HEK293 (cell line): ENCODE data around the gene REX1BD.

Experiments
- CTCF ChIA-PET: fragments of 350-600 bp; formaldehyde crosslinking; extraction: SDS; loops from one replicate; lab custom pipeline; 2021; ENCODE audit warnings: antibody characterized with exemption; lab: Yijun Ruan, JAX
- POLR2A ChIA-PET: fragments of 300-600 bp; formaldehyde crosslinking; extraction: SDS; loops from one replicate; lab custom pipeline; 2020; ENCODE audit warnings: antibody characterized with exemption, inconsistent platforms; lab: Yijun Ruan, JAX
- H3K27ac ChIP-seq: fragments of 200-500 bp; sonication (Bioruptor generic); 2 replicates; pipeline ENCODE4 v1.5.1; 2014; ENCODE audit warnings: low read depth, low read length, control low read depth, inconsistent platforms; ENCODE audit errors: extremely low read depth
- H3K36me3 ChIP-seq, 2 experiments: fragments of 200-500 bp in 1 of 2; sonication (Bioruptor generic) in 1 of 2; 1 replicate in 1 of 2; 2 replicates in 1 of 2; pipeline ENCODE4 v1.5.1; 2014 to 2017; ENCODE audit warnings: inconsistent platforms in 2 of 2, low read length in 2 of 2; ENCODE audit not compliant: control insufficient read depth in 2 of 2, insufficient read depth in 1 of 2
- H3K4me1 ChIP-seq: fragments of 200-500 bp; sonication (Bioruptor generic); 2 replicates; pipeline ENCODE4 v1.5.1; 2014; ENCODE audit warnings: mild to moderate bottlenecking, low read length, inconsistent platforms; ENCODE audit not compliant: control insufficient read depth, insufficient read depth
- H3K4me3 ChIP-seq: 2 replicates; pipeline ENCODE4 v1.5.1; 2011; ENCODE audit warnings: low read depth, mild to moderate bottlenecking, control low read depth, low read length, moderate library complexity
- H3K9me3 ChIP-seq: fragments of 200-500 bp; sonication (Bioruptor generic); 2 replicates; pipeline ENCODE4 v1.5.1; 2014; ENCODE audit warnings: low read depth, low read length, inconsistent platforms; ENCODE audit not compliant: control insufficient read depth, insufficient read depth
- HOXA7 ChIP-seq: sonication (generic); formaldehyde crosslinking; IDR thresholded peaks from 2 replicates; pipeline ENCODE4 v1.8.1; 2022; ENCODE audit warnings: missing genetic modification reagents, borderline replicate concordance
- HOXC10 ChIP-seq: sonication (generic); formaldehyde crosslinking; IDR thresholded peaks from 2 replicates; pipeline ENCODE4 v1.8.1; 2023; ENCODE audit warnings: mild to moderate bottlenecking, missing genetic modification reagents
- IKZF3 ChIP-seq: fragments of 450-650 bp; IDR thresholded peaks from 2 replicates; pipeline ENCODE4 v1.5.0; 2018; ENCODE audit warnings: missing biosample characterization, mild to moderate bottlenecking, missing genetic modification characterization, moderate library complexity
- KLF16 ChIP-seq: fragments of 450-650 bp; formaldehyde crosslinking; IDR thresholded peaks from 2 replicates; pipeline ENCODE4 v1.5.1; 2017; ENCODE audit warnings: missing biosample characterization, missing genetic modification characterization
- KLF7 ChIP-seq: fragments of 450-650 bp; formaldehyde crosslinking; IDR thresholded peaks from 2 replicates; pipeline ENCODE4 v1.5.1; 2016; ENCODE audit warnings: missing biosample characterization, missing genetic modification characterization, borderline replicate concordance
- KLF9 ChIP-seq: fragments of 450-650 bp; formaldehyde crosslinking; IDR thresholded peaks from 2 replicates; pipeline ENCODE4 v1.5.1; 2016; ENCODE audit warnings: missing biosample characterization, missing genetic modification characterization, low read depth
- RBAK ChIP-seq: fragments of 450-650 bp; formaldehyde crosslinking; IDR thresholded peaks from 2 replicates; pipeline ENCODE4 v1.5.1; 2016; ENCODE audit warnings: missing biosample characterization, missing genetic modification characterization
- SETDB1 ChIP-seq: IDR thresholded peaks from one replicate; pipeline ENCODE4 v1.6.1; 2017; ENCODE audit warnings: mild to moderate bottlenecking, low read length, moderate library complexity, mixed read lengths; ENCODE audit not compliant: insufficient read length
- ZNF16 ChIP-seq: fragments of 450-650 bp; formaldehyde crosslinking; IDR thresholded peaks from 2 replicates; pipeline ENCODE4 v1.5.1; 2016; ENCODE audit warnings: low read depth, missing biosample characterization, missing genetic modification characterization
- ZNF2 ChIP-seq: fragments of 450-650 bp; formaldehyde crosslinking; IDR thresholded peaks from 2 replicates; pipeline ENCODE4 v1.5.1; 2016; ENCODE audit warnings: missing biosample characterization, missing genetic modification characterization
- ZNF239 ChIP-seq: fragments of 450-650 bp; formaldehyde crosslinking; IDR thresholded peaks from 2 replicates; pipeline ENCODE4 v1.5.1; 2016; ENCODE audit warnings: missing biosample characterization, missing genetic modification characterization
- ZNF335 ChIP-seq: fragments of 450-650 bp; formaldehyde crosslinking; conservative IDR thresholded peaks from 2 replicates; pipeline ENCODE4 v1.5.1; 2016; ENCODE audit warnings: missing biosample characterization, missing genetic modification characterization
- ZNF585B ChIP-seq: fragments of 450-650 bp; formaldehyde crosslinking; IDR thresholded peaks from 2 replicates; pipeline ENCODE4 v1.5.1; 2016; ENCODE audit warnings: missing biosample characterization, missing genetic modification characterization
- ZNF707 ChIP-seq: fragments of 450-650 bp; formaldehyde crosslinking; IDR thresholded peaks from 2 replicates; pipeline ENCODE4 v1.5.1; 2016; ENCODE audit warnings: missing biosample characterization, missing genetic modification characterization
- ZNF777 ChIP-seq: fragments of 450-650 bp; formaldehyde crosslinking; IDR thresholded peaks from 2 replicates; pipeline ENCODE4 v1.5.1; 2017; ENCODE audit warnings: missing biosample characterization, missing genetic modification characterization, borderline replicate concordance
- ZNF791 ChIP-seq: fragments of 450-650 bp; formaldehyde crosslinking; IDR thresholded peaks from 2 replicates; pipeline ENCODE4 v1.5.1; 2016; ENCODE audit warnings: missing biosample characterization, missing genetic modification characterization
- ZSCAN16 ChIP-seq: fragments of 450-650 bp; formaldehyde crosslinking; IDR thresholded peaks from 2 replicates; pipeline ENCODE4 v1.5.1; 2016; ENCODE audit warnings: missing biosample characterization, missing genetic modification characterization
- TF ChIP-seq, protein P1 (sequence below): fragments of 450-650 bp; IDR thresholded peaks from 2 replicates; pipeline ENCODE4 v1.5.1; 2018; ENCODE audit warnings: missing biosample characterization, mild to moderate bottlenecking, missing genetic modification characterization
- TF ChIP-seq, protein P2 (sequence below): fragments of 450-650 bp; formaldehyde crosslinking; IDR thresholded peaks from 2 replicates; pipeline ENCODE4 v1.5.1; 2016; ENCODE audit warnings: missing biosample characterization, missing genetic modification characterization
- TF ChIP-seq, protein P3 (sequence below): fragments of 450-650 bp; formaldehyde crosslinking; IDR thresholded peaks from 2 replicates; pipeline ENCODE4 v1.5.1; 2016; ENCODE audit warnings: missing biosample characterization, missing genetic modification characterization
- TF ChIP-seq, protein P4 (sequence below): fragments of 450-650 bp; formaldehyde crosslinking; IDR thresholded peaks from 2 replicates; pipeline ENCODE4 v1.5.1; 2016; ENCODE audit warnings: missing biosample characterization, missing genetic modification characterization
- TF ChIP-seq, protein P5 (sequence below): fragments of 450-650 bp; formaldehyde crosslinking; IDR thresholded peaks from 2 replicates; pipeline ENCODE4 v1.5.1; 2016; ENCODE audit warnings: missing biosample characterization, missing genetic modification characterization, borderline replicate concordance

Gene REX1BD

DNA sequence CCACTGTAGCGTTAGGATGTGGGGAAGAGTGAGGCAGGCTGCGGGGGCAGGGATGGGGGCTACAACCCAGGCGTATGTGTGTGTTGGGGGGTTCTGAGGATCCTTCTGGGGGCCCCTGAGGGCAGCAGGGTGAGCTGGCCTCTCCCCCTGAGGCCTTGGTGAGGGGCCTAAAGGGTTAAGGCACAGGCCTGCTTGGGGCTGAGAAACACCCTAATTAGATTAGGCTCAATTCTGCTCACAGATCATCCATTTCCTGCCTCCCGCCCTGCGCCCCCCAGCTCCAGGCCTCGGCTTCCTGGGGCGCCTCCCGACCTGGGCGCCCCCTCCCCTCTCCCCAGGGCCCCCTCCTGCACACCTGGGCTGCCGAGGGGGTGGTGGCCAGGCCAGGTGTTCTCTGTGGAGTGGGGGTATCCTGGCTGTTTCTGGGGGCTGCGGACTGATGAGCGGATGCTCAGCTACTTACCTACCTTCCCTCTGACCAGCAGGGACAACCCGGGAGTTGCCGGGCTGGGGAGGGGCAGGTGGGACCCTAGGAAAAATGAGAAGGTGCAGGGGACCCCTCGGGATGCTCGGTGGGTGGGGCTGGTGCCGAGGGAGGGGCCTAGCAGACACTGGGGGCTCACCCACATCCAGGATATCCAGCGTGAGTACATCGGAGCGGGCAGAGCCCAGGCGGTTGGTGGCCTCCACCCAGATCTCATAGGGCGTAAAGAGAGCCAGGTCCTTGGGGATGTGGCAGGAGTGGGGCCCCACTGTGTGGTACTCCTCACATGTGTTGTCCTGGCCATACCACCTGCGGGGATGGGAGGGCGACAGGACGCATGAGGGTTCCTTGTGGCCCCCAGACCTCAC, 9.4 kb downstream of the REX1BD start:
- H3K36me3 ChIP-seq: no peaks in the 10 kb centered on the region
- H3K4me3 ChIP-seq: no peak overlapping the region
- TF ChIP-seq KLF9 (tag by site-specific recombination) (no peak), ZNF239 (tag by site-specific recombination) (no peak), HOXC10 (CRISPR knock-in tag) (no peak), ZNF791 (no peak), ZNF777 (tag by site-specific recombination) (no peak), ZNF335 (tag by site-specific recombination) (no peak), IKZF3 (tag by site-specific recombination) (no peak), ZNF16 (no peak), ZNF585B (tag by site-specific recombination) (no peak), SETDB1 (no peak)
- TF ChIP-seq, protein P1, sequence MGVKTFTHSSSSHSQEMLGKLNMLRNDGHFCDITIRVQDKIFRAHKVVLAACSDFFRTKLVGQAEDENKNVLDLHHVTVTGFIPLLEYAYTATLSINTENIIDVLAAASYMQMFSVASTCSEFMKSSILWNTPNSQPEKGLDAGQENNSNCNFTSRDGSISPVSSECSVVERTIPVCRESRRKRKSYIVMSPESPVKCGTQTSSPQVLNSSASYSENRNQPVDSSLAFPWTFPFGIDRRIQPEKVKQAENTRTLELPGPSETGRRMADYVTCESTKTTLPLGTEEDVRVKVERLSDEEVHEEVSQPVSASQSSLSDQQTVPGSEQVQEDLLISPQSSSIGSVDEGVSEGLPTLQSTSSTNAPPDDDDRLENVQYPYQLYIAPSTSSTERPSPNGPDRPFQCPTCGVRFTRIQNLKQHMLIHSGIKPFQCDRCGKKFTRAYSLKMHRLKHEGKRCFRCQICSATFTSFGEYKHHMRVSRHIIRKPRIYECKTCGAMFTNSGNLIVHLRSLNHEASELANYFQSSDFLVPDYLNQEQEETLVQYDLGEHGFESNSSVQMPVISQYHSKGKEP (tag by site-specific recombination): no peak
- TF ChIP-seq, protein P2, sequence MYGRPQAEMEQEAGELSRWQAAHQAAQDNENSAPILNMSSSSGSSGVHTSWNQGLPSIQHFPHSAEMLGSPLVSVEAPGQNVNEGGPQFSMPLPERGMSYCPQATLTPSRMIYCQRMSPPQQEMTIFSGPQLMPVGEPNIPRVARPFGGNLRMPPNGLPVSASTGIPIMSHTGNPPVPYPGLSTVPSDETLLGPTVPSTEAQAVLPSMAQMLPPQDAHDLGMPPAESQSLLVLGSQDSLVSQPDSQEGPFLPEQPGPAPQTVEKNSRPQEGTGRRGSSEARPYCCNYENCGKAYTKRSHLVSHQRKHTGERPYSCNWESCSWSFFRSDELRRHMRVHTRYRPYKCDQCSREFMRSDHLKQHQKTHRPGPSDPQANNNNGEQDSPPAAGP (tag by site-specific recombination): no peak
- H3K27ac ChIP-seq: no peak overlapping the region
- CTCF ChIA-PET: interaction anchor here (0.6 to 0.9 kb wide), 3 partner anchors 54 to 120 kb away, joined by 3 read pairs; no protein-coding TSS in a partner anchor
- H3K4me1 ChIP-seq: no peaks in the 10 kb centered on the region
- no peaks in the 10 kb centered on the region for H3K9me3 ChIP-seq
- POLR2A ChIA-PET: no interaction called here

DNA sequence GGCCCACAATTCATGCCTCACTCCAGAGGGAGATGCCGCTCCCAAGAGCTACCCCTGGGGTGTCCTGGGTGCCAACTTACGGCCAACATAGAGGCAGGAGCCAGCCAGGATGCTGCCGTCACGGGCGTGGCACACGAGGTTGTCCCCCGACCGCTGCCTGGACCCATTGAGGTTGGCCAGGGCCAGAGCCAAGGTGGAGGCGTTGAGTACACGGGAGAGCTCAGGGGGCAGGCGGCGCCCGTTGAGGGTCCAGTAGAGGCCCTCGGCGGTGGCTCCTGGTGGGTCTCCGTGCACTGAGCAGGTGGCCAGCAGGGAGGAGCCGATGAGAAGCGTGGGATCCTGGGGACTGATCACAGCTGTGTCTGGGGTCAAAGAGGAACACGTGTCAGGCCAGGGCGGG, 10.9 kb downstream of the REX1BD start:
- Histone ChIP-seq H3K27ac (no peak overlapping the region), H3K4me1 (no peaks in the 10 kb centered on the region), H3K36me3 (no peaks in the 10 kb centered on the region), H3K9me3 (no peaks in the 10 kb centered on the region), H3K4me3 (no peak overlapping the region)
- ChIA-PET CTCF (interaction anchor here (0.6 kb wide), 1 partner anchor 90 kb away, joined by 8 read pairs; no protein-coding TSS in a partner anchor), POLR2A (interaction anchor here (0.6 to 0.9 kb wide), 2 partner anchors 11 to 41 kb away, joined by 3 to 6 read pairs; partner anchors contain the start of gene REX1BD)
- TF ChIP-seq HOXA7 (CRISPR knock-in tag): no peak
- TF ChIP-seq, protein P3, sequence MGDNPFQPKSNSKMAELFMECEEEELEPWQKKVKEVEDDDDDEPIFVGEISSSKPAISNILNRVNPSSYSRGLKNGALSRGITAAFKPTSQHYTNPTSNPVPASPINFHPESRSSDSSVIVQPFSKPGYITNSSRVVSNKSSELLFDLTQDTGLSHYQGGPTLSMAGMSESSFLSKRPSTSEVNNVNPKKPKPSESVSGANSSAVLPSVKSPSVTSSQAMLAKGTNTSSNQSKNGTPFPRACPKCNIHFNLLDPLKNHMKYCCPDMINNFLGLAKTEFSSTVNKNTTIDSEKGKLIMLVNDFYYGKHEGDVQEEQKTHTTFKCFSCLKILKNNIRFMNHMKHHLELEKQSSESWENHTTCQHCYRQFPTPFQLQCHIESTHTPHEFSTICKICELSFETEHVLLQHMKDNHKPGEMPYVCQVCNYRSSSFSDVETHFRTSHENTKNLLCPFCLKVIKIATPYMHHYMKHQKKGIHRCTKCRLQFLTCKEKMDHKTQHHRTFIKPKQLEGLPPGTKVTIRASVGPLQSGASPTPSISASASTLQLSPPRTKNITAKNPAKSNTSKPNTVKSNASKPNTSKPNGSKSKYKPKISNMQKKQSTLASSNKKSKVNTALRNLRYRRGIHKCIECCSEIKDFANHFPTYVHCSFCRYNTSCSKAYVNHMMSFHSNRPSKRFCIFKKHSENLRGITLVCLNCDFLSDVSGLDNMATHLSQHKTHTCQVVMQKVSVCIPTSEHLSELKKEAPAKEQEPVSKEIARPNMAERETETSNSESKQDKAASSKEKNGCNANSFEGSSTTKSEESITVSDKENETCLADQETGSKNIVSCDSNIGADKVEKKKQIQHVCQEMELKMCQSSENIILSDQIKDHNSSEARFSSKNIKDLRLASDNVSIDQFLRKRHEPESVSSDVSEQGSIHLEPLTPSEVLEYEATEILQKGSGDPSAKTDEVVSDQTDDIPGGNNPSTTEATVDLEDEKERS: no peak
- TF ChIP-seq ZSCAN16 (tag by site-specific recombination): no peak
- TF ChIP-seq, protein P4, sequence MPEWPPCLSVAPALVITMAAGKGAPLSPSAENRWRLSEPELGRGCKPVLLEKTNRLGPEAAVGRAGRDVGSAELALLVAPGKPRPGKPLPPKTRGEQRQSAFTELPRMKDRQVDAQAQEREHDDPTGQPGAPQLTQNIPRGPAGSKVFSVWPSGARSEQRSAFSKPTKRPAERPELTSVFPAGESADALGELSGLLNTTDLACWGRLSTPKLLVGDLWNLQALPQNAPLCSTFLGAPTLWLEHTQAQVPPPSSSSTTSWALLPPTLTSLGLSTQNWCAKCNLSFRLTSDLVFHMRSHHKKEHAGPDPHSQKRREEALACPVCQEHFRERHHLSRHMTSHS: no peak
- TF ChIP-seq KLF16: no peak
- no peak for TF ChIP-seq KLF7
- TF ChIP-seq, protein P5, sequence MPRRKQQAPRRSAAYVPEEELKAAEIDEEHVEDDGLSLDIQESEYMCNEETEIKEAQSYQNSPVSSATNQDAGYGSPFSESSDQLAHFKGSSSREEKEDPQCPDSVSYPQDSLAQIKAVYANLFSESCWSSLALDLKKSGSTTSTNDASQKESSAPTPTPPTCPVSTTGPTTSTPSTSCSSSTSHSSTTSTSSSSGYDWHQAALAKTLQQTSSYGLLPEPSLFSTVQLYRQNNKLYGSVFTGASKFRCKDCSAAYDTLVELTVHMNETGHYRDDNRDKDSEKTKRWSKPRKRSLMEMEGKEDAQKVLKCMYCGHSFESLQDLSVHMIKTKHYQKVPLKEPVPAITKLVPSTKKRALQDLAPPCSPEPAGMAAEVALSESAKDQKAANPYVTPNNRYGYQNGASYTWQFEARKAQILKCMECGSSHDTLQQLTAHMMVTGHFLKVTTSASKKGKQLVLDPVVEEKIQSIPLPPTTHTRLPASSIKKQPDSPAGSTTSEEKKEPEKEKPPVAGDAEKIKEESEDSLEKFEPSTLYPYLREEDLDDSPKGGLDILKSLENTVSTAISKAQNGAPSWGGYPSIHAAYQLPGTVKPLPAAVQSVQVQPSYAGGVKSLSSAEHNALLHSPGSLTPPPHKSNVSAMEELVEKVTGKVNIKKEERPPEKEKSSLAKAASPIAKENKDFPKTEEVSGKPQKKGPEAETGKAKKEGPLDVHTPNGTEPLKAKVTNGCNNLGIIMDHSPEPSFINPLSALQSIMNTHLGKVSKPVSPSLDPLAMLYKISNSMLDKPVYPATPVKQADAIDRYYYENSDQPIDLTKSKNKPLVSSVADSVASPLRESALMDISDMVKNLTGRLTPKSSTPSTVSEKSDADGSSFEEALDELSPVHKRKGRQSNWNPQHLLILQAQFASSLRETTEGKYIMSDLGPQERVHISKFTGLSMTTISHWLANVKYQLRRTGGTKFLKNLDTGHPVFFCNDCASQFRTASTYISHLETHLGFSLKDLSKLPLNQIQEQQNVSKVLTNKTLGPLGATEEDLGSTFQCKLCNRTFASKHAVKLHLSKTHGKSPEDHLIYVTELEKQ (tag by site-specific recombination): no peak
- TF ChIP-seq RBAK (tag by site-specific recombination): no peak
- no peak for TF ChIP-seq ZNF2 (tag by site-specific recombination)
- no peak for TF ChIP-seq ZNF707 (tag by site-specific recombination)
